ENCODE data around the gene STRA6.

GRCh38 chr15:74170875-74171578 is 31.6 kb downstream of the STRA6 start:
- no peak for TF ChIP-seq CTCF (conservative IDR thresholded peaks at IDR 0.05; ENCODE audit: low read depth, low read length)
- TF ChIP-seq EZH2 (IDR thresholded peaks at IDR 0.05; ENCODE audit: borderline replicate concordance, low read depth, low read length, poor library complexity, severe bottlenecking) = no peak
